PC-9 (cell line): ENCODE results near the gene TRIO.

Experiments used
- CTCF ChIP-seq: fragments of 200-600 bp; sonication (generic); conservative IDR thresholded peaks from 2 replicates; pipeline ENCODE4 v1.6.1; 2017; ENCODE audit warnings: mixed run types, antibody characterized with exemption, mild to moderate bottlenecking, moderate library complexity
- EZH2 ChIP-seq: fragments of 200-600 bp; sonication (generic); IDR thresholded peaks from 2 replicates; pipeline ENCODE4 v1.8.0; 2017; ENCODE audit warnings: antibody characterized with exemption, low read depth

DNA sequence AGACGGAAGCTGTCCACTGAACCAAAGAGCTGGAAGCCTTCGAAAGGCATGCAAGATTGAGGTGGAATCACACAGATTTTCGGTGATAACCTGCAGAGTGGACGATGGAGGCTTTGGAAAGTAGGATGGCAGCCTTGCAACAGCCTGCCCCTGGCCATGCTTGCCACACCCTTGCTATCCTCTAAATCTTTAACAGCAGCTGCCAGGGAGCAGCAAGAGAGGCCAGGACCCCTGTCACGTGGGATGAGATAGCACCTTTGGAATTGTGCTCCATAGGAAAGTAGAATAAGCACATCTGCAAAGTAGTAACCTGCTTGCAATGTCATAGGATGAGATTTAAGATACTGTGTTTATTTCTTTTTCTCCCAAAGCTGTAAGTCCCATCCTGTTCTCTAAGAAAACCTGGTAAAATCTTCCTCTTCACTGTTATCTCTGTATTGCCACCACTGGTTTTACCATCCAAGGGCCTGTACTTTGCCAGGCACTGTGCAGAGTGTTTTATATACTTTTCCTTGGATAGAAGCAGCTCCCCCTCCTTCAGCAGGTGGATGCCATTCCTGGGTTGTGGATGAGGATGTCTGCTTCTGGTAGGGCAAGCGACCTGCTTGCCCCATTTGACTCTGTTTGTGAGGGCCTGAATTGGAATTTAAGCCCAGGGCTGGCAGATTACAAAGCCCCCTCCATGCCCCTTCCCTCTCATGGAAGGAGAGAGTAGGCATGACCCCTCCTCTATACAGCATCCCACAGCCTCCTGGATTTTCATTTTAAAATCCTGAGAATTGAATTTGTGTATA, 10.1 kb downstream of the TRIO start:
- TF ChIP-seq CTCF = no peak
- TF ChIP-seq EZH2 = no peak
